HepG2 (cell line): ENCODE results near the gene USP10.

Experiments used
- HNRNPL ChIP-seq: fragments of 200-400 bp; formaldehyde crosslinking; IDR thresholded peaks from 2 replicates; pipeline ENCODE4 v1.6.1; 2017; ENCODE audit warnings: mild to moderate bottlenecking, low read depth, low read length
- ZNF367 ChIP-seq: sonication (generic); formaldehyde crosslinking; IDR thresholded peaks from 2 replicates; pipeline ENCODE4 v1.4.0; 2020; ENCODE audit warnings: missing genetic modification reagents, borderline replicate concordance
- TF ChIP-seq, protein P1 (sequence below), 2 experiments: IDR thresholded peaks; 2 replicates each; pipeline ENCODE4 v1.6.1; 2011 to 2012; ENCODE audit warnings: low read length in 2 of 2, borderline replicate concordance in 1 of 2, low read depth in 1 of 2, mild to moderate bottlenecking in 1 of 2, moderate library complexity in 1 of 2

GRCh38 chr16:84689111-84689510 lies 10.7 kb upstream of the USP10 start:
- TF ChIP-seq HNRNPL, result no peak
- no peak for TF ChIP-seq ZNF367
- TF ChIP-seq, protein P1, sequence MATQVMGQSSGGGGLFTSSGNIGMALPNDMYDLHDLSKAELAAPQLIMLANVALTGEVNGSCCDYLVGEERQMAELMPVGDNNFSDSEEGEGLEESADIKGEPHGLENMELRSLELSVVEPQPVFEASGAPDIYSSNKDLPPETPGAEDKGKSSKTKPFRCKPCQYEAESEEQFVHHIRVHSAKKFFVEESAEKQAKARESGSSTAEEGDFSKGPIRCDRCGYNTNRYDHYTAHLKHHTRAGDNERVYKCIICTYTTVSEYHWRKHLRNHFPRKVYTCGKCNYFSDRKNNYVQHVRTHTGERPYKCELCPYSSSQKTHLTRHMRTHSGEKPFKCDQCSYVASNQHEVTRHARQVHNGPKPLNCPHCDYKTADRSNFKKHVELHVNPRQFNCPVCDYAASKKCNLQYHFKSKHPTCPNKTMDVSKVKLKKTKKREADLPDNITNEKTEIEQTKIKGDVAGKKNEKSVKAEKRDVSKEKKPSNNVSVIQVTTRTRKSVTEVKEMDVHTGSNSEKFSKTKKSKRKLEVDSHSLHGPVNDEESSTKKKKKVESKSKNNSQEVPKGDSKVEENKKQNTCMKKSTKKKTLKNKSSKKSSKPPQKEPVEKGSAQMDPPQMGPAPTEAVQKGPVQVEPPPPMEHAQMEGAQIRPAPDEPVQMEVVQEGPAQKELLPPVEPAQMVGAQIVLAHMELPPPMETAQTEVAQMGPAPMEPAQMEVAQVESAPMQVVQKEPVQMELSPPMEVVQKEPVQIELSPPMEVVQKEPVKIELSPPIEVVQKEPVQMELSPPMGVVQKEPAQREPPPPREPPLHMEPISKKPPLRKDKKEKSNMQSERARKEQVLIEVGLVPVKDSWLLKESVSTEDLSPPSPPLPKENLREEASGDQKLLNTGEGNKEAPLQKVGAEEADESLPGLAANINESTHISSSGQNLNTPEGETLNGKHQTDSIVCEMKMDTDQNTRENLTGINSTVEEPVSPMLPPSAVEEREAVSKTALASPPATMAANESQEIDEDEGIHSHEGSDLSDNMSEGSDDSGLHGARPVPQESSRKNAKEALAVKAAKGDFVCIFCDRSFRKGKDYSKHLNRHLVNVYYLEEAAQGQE (IDR thresholded peaks at IDR 0.05; ENCODE audit: borderline replicate concordance in 1 of 2, low read depth in 1 of 2, low read length in 2 of 2), result no peak
